ENCODE data around the gene NRXN2. TPM values are rescaled to one million over a fixed set of nuclear protein-coding genes. Genes with fewer than 3 reads are reported as not detected.
"Not testable (repeated sequence)": the region's sequence is repeated elsewhere in the genome, so short reads cannot be mapped to it uniquely, and the experiment has no call there.

NRXN2 gene
- polyA plus RNA-seq, 1 experiment, result 0.20 TPM

DNA sequence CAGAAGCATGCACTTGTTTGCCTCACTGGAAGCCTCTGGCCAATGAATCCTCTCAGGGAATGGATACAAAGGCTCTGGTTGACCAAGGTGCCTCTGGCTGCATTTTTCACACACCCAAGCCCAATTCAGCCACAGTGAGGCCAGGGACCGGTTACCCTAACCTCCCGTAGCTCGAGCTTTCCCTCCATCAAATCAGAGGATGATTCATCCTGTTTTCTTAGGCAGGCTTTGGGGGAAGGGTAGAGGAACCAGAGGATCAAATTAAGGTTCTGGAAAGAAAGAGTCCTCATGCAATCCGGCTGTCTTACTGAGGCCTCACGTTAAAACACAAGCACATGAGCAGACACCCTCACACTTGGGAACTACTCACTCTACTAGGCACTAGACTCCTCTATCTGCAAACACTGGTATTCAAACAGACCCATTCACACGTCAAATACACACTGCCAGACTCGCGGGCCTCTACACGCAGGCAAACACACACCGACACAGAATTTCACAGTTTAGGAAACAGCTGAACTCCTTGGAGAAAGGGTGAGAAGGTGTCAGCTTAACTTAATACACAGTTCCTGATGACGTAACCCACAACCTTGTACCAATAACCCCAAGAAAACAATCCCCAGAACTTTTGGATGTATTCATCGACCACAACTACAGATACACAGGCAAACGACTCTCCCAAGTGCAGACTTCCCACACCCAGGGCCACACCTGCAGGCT, 12.4 kb downstream of the NRXN2 start:
- ChIA-PET POLR2A (no interaction called here), CTCF (interaction anchor here (1.0 to 1.4 kb wide), 2 partner anchors 22 to 59 kb away, joined by 3 read pairs; no protein-coding TSS in a partner anchor)
- TF ChIP-seq, protein P1, sequence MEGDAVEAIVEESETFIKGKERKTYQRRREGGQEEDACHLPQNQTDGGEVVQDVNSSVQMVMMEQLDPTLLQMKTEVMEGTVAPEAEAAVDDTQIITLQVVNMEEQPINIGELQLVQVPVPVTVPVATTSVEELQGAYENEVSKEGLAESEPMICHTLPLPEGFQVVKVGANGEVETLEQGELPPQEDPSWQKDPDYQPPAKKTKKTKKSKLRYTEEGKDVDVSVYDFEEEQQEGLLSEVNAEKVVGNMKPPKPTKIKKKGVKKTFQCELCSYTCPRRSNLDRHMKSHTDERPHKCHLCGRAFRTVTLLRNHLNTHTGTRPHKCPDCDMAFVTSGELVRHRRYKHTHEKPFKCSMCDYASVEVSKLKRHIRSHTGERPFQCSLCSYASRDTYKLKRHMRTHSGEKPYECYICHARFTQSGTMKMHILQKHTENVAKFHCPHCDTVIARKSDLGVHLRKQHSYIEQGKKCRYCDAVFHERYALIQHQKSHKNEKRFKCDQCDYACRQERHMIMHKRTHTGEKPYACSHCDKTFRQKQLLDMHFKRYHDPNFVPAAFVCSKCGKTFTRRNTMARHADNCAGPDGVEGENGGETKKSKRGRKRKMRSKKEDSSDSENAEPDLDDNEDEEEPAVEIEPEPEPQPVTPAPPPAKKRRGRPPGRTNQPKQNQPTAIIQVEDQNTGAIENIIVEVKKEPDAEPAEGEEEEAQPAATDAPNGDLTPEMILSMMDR (IDR thresholded peaks at IDR 0.05; ENCODE audit: insufficient read depth, low read depth, low read length), result no peak
- H3K27me3 ChIP-seq (ENCODE audit: control insufficient read depth, insufficient read depth, low read length), result peaks cover 29% of the 10 kb centered on the region
- H3K36me3 ChIP-seq (ENCODE audit: control insufficient read depth, insufficient read depth, low read length), result no peaks in the 10 kb centered on the region
- no peak for DNase-seq (ENCODE audit: low read depth)
- no peak overlapping the region for H3K4me3 ChIP-seq (ENCODE audit: low read depth, low read length)

DNA sequence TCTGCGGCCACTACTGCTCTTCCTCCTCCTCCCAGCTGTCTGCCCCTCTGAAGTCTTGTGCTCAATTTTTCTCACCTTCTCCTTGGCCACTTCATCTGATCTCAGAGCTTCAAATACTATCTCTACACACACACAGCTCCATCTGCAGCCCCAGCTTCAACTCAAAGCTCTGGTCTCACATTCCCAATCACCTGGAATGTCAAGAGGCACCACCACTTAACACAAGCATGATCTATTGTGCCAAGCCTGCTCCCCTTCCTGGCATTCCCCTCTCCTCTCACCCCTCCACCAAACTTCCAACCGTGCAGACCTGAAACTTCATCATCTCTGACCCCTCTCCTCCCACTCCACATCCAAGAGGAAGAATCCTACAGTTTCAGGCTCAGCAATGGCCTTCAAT, 17.5 kb downstream of the NRXN2 start:
- Histone ChIP-seq H3K4me3 (ENCODE audit: low read depth, low read length) (no peak overlapping the region), H3K36me3 (ENCODE audit: control insufficient read depth, insufficient read depth, low read length) (no peaks in the 10 kb centered on the region), H3K27me3 (ENCODE audit: control insufficient read depth, insufficient read depth, low read length) (peaks cover 19% of the 10 kb centered on the region)
- TF ChIP-seq, protein P1 (IDR thresholded peaks at IDR 0.05; ENCODE audit: insufficient read depth, low read depth, low read length), result no peak
- POLR2A ChIA-PET, result no interaction called here
- no peak for DNase-seq (ENCODE audit: low read depth)
- CTCF ChIA-PET, result interaction anchor here (1.2 to 6.7 kb wide), 3 partner anchors 9 to 17 kb away, joined by 3 to 29 read pairs (median 4); no protein-coding TSS in a partner anchor

DNA sequence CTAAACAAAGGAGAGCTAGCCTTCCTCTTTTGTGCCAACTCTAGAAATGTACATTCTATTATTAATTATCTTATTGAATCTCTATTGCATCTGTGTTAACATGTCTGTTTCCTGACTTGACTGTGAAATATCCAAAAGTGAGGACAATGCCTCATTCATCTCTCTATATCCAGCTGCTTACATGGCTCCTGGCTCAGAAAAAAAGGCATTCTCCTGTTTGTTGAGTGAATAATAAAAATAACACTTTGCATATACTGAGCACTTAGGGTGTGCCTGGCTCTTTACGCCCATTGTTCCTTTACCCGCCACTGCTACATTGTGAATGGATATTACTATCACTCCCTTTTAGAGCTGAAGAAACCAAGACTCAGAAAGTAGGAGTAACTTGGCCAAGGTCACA, 19.9 kb downstream of the NRXN2 start:
- no peaks in the 10 kb centered on the region for H3K36me3 ChIP-seq (ENCODE audit: control insufficient read depth, insufficient read depth, low read length)
- no peak for DNase-seq (ENCODE audit: low read depth)
- CTCF ChIA-PET, result interaction anchor here (1.0 to 6.7 kb wide), 2 partner anchors 14 to 348 kb away, joined by 4 to 29 read pairs; no protein-coding TSS in a partner anchor
- peaks cover 17% of the 10 kb centered on the region for H3K27me3 ChIP-seq (ENCODE audit: control insufficient read depth, insufficient read depth, low read length)
- POLR2A ChIA-PET, result no interaction called here
- TF ChIP-seq, protein P1 (IDR thresholded peaks at IDR 0.05; ENCODE audit: insufficient read depth, low read depth, low read length), result no peak
- H3K4me3 ChIP-seq (ENCODE audit: low read depth, low read length), result no peak overlapping the region

DNA sequence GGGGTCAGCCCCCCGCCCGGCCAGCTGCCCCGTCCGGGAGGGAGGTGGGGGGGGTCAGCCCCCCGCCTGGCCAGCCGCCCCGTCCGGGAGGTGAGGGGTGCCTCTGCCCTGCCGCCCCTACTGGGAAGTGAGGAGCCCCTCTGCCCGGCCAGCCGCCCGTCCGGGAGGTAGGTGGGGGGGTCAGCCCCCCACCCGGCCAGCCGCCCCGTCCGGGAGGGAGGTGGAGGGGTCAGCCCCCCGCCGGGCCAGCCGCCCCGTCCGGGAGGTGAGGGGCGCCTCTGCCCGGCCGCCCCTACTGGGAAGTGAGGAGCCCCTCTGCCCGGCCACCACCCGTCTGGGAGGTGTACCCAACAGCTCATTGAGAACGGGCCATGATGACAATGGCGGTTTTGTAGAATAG, 21.0 kb downstream of the NRXN2 start:
- peaks cover 21% of the 10 kb centered on the region for H3K27me3 ChIP-seq (ENCODE audit: control insufficient read depth, insufficient read depth, low read length)
- CTCF ChIA-PET; POLR2A ChIA-PET; H3K36me3 ChIP-seq (ENCODE audit: control insufficient read depth, insufficient read depth, low read length); DNase-seq (ENCODE audit: low read depth); H3K4me3 ChIP-seq (ENCODE audit: low read depth, low read length): not testable (repeated sequence)

DNA sequence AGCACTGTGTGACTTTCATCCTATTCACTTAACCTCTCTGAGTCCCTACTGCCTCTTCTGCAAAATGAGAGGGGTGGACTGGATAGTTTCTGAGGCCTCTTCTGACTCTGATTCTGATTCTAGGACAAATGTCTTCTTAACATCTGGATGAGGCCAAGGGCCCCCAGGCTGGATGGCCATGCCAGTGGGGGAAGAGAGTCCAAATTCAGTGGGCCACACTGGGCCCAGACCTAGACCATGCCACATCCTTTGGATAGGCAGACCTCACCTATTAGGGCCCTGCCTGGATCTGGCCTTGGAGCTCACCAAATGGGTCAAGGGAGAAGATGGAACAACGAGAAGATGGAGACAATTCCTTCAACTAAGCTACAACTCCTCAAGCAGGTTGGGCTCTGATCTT, 24.6 kb downstream of the NRXN2 start:
- CTCF ChIA-PET, result interaction anchor here (3.5 kb wide), 1 partner anchor 9 kb away, joined by 25 read pairs; no protein-coding TSS in a partner anchor
- Histone ChIP-seq H3K4me3 (ENCODE audit: low read depth, low read length) (no peak overlapping the region), H3K36me3 (ENCODE audit: control insufficient read depth, insufficient read depth, low read length) (no peaks in the 10 kb centered on the region), H3K27me3 (ENCODE audit: control insufficient read depth, insufficient read depth, low read length) (peaks cover 34% of the 10 kb centered on the region)
- TF ChIP-seq, protein P1 (IDR thresholded peaks at IDR 0.05; ENCODE audit: insufficient read depth, low read depth, low read length), result no peak
- POLR2A ChIA-PET, result no interaction called here
- DNase-seq (ENCODE audit: low read depth), result no peak
